IPS-11a (cell line): ENCODE results near the gene ATP6V0E1.
"Not testable (repeated sequence)": the region's sequence is repeated elsewhere in the genome, so short reads cannot be mapped to it uniquely, and the experiment has no call there.

Source experiments
- H3K4me3 ChIP-seq: one replicate; pipeline ENCODE4 v1.5.1; 2013; ENCODE audit warnings: low read depth, low read length, control low read depth

ATP6V0E1 gene

DNA sequence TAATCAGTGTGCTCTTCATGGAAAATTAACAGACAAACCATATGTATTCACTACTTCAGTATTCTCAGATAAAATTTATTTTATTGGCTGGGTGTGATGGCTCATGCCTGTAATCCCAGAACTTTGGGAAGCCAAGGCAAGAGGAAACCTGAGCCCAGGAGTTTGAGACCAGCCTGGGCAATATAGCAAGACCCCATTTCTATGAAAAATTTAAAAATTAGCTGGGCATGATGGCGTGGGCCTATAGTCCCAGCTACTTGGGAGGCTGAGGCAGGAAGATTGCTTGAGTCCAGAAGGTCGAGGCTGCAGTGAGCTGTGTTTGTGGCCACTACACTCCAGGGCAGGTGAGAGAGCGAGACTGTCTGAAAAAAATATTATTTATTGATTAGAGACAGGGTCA lies 49.2 kb downstream of the ATP6V0E1 start:
- no peak overlapping the region for H3K4me3 ChIP-seq

GRCh38 chr5:173033923-173034322 lies 50.4 kb downstream of the ATP6V0E1 start:
- H3K4me3 ChIP-seq, result no peak overlapping the region

DNA sequence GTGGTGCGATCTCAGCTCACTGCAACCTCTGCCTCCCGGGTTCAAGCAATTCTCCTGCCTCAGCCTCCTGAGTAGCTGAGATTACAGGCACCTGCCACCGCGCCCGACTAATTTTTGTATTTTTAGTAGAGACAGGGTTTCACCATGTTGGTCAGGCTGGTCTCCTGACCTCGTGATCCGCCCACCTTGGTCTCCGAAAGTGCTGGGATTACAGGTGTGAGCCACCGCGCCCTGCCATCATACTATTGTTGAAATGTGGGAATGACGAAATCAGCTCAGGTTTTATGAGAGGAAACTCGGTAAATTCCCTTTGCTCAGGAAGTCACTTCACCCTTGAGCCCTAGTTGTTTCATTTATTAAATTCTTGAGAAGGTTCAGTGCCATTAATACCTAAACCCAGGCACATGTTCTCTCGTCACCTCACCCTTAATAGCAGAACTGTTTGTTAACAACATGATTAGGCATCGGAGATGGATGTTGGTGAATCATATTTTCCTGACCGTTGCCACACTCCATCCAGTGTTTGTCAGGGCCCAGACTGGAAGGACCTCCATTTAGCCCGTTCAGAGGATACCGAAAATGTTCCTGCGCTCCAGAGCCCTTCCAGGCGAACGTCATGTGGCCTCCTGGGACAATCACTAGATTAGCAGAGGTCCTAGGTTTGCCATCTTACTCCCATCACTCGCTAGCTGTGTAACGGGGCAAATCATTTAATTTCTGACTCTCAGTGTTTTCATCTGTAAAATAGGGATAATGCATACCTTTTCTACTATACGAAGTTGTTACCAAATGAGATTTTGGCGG lies 52.5 kb downstream of the ATP6V0E1 start:
- no peak overlapping the region for H3K4me3 ChIP-seq

- H3K4me3 ChIP-seq, result no peak overlapping the region
These were observed 55.6 kb downstream of the ATP6V0E1 start for GRCh38 chr5:173039188-173039587.

DNA sequence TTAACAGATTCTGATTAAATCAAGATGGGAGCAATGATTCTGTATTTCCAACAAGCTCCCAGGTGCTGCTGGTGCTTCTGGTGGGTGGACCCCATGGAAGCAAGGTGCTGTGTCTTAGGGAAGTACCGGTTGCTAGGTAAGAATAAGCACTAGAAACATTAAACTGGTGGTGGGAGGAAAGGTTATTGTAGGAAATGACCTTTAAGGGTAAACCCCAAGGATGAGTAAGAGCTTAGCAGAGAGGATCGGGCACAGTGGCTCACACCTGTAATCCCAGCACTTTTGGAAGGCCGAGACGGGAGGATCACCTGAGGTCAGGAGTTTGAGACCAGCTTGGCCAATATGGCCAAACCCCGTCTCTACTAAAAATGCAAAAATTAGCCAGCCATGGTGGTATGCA lies 56.4 kb downstream of the ATP6V0E1 start:
- H3K4me3 ChIP-seq, result no peak overlapping the region

DNA sequence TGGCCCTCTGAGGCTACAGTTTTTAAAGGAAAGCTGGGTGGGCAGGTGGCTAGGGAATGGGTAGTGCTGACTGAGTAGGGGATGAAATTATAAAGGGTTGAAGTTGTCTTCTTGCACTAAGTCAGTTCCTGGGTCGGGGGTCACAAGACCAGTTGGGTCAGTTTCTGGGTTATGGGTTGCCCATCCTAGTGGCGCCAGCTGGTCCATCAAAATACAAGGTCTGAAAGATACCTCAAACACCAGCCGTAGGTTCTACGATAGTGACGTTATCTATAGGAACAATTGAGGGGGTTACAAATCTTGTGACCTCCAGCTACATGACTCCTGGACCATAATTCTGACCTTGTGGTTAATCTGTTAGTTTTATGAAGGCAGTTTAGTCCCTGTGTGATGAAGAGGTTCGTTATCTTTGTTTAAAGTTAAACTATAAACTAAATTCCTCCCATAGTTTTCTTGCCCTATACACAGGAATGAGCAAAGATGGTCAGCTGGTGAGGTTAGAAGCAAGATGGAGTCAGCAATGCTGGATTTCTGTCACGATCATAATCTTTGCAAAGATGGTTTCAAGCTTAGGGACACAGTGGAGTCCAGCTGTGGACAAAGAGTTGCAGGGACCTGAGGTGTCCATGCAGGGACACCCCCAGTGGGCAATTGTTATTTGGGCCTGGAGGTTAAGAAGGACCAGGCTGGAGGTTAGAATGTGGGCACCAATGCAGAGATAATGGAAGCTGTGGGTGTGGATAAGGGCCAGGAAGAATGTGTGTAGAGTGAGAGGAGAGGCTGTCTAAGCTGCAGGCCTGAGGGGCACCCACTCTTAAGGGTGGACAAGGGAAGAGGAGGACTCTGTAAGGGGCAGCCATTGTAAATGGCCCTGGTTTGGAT lies 58.6 kb downstream of the ATP6V0E1 start:
- no peak overlapping the region for H3K4me3 ChIP-seq

DNA sequence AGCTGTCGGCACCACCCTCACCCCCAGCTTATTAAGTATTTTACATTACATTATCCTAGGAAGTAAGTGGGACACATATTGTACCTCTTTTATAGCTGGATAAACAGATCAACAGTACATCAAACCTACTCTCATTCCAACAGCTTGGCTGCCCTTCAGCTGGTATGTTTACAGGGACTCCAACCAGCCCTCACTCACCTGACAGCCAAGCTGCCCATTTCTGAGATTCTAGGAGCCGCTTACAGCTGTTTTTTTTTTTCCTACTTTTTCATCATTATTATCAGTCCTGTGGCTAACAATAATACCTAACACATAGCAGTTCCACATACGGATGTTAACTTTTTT lies 59.2 kb downstream of the ATP6V0E1 start:
- H3K4me3 ChIP-seq, result no peak overlapping the region

DNA sequence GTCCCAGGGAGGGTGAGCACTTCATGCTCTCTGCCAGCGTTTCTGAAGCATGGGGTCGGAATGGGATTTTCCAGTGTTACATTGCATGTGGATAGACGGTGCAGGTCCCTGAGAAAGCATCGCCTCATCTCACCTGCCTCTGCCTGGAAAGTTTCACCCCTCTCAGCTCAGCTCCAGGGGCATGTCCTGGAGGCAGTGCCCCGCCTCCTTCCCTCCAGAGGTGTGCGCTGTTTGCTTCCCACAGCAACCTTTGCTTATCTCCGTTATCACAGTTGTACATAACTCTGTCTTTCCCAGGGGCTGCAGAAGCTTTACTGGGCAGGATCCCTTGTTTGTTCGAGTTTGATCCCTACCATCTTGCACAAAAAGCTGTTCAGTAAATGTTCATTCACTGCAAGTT lies 61.9 kb downstream of the ATP6V0E1 start:
- H3K4me3 ChIP-seq, result no peak overlapping the region

- not testable (repeated sequence) for H3K4me3 ChIP-seq
These were observed 63.7 kb downstream of the ATP6V0E1 start for GRCh38 chr5:173047096-173047837.

GRCh38 chr5:173047838-173048105 lies 64.2 kb downstream of the ATP6V0E1 start:
- no peak overlapping the region for H3K4me3 ChIP-seq

DNA sequence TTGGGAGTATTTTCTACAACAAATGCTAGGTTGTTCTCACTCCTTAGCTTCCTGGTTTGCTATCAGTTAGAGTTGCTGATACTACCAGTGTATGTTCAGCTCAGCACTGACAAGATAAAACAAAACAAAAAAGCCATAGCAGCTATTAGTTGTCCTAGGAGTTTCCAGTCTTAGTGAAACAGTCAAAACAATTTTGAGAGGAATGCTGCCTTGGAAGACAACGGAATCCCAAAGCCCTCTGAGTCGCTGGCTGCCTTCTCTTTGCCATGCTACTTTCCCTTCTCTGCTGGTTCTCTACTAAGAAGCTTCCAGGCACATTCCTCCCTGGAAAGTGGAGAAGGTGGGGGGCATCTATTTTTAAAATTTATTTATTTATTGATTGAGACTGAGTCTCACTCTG lies 67.2 kb downstream of the ATP6V0E1 start:
- no peak overlapping the region for H3K4me3 ChIP-seq

DNA sequence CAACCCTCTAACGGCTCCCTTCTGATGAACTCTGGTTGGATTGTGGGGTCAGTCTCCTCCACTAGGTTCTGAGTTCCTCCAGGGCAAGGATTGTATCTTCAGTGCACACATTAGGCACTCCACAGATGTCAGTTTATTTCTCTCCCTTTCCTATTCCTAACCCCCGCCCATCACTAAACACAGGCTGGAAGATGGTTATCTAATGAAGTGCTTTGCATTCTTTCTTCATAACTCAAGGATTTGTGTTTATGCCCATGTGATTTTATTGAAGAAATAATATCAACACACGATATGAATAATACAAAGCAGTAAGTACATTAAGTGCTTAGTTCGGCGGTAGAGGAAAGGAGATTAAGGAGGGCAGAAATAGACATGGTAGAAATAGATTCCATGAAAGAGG lies 68.2 kb downstream of the ATP6V0E1 start:
- H3K4me3 ChIP-seq, result no peak overlapping the region

DNA sequence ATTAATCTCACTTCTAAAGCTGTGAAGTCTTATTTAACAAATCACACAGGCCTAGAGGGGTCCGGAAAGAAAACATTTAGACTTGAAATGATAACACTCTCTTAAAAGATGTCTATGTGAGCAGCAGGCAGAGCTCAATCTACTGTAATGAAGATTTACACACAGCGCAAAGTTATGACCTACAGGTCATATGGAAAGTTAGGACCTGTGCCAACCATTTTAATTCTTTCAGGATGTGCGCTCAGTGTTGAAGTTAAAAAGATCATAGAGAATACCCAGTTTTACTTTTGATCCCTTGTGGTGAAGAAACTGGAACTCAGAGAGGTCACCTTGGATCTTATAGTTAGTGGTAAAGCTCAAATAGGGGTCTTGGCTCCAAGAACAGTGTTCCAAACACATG lies 69.5 kb downstream of the ATP6V0E1 start:
- no peak overlapping the region for H3K4me3 ChIP-seq

- peak overlapping the region; percentile 70 for H3K4me3 ChIP-seq
These were observed 71.6 kb downstream of the ATP6V0E1 start for GRCh38 chr5:173055042-173055721.

- peak overlapping the region; percentile 70 for H3K4me3 ChIP-seq
These were observed 72.1 kb downstream of the ATP6V0E1 start for GRCh38 chr5:173055722-173055982.

- H3K4me3 ChIP-seq, result peak within 1 kb of the TSS; percentile 70
These were observed 72.6 kb downstream of the ATP6V0E1 start, which contains the start of gene CREBRF for GRCh38 chr5:173055983-173056782. TSS of gene CREBRF (plus strand) at chr5:173056352. CDS start at chr5:173080776, 24,424 bp downstream.

GRCh38 chr5:173056783-173057061 lies 73.2 kb downstream of the ATP6V0E1 start:
- H3K4me3 ChIP-seq, result peak overlapping the region; percentile 70

DNA sequence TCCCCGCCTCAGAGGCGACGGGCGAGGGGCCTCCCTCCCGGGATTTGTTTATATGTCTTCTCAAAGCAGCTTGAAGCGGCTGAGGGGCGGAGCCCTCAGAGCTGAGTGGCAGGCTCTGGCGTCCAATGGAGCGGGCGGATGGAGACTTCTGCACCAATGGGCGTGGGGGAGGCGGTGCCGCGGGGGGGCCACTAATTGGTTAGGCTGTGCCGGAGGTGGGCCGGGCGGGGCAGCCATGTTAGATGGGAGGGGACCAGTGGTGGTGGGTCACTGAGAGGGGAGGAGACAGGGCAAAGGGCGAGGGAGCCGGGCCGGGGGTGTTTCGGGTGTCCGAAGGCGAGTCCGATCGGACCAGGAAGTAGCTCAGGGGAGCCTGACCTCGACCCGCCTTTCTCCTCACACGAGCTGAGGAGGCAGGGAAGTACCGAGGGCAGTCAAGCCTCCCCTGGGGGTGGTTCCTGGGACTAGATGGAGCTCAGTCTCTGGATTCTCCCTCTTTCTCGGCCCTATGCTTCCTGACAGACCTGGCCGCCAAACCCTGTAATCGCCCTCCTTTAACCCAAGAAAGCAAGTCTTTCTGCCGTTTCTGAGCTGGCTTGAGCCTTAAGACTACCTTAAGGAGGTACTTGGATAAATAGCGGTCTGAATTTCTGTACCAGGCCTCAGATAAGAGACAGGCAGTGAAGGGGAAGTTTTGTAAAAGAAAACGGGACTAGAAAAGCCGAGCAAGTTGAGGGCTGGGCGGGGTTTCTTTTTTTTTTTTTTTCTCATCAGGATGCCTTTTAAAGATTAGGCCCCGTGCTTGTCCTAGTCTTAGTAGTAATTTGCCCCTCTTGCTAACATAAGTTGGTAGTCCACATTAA lies 73.7 kb downstream of the ATP6V0E1 start:
- H3K4me3 ChIP-seq, result peak overlapping the region; percentile 70

- no peak overlapping the region for H3K4me3 ChIP-seq
These were observed 78.6 kb downstream of the ATP6V0E1 start for GRCh38 chr5:173062141-173062540.

GRCh38 chr5:173065155-173065554 lies 81.6 kb downstream of the ATP6V0E1 start:
- no peak overlapping the region for H3K4me3 ChIP-seq
